HepG2 (cell line): ENCODE measurements around the gene CRIM1. TPM values are rescaled to one million over a fixed set of nuclear protein-coding genes. Genes with fewer than 3 reads are reported as not detected.
A peak's percentile ranks its signal among the peaks of the same experiment; 100 is the strongest.

Source experiments
- CREM ChIP-seq, 2 experiments: sonication (generic) in 1 of 2; formaldehyde crosslinking in 1 of 2; IDR thresholded peaks; 2 replicates each; pipeline versions ENCODE4 v1.4.0 to v1.6.1; 2016 to 2020; ENCODE audit warnings: antibody characterized with exemption in 1 of 2, mild to moderate bottlenecking in 1 of 2, missing genetic modification reagents in 1 of 2
- HMGA1 ChIP-seq: sonication (generic); formaldehyde crosslinking; conservative IDR thresholded peaks from 2 replicates; pipeline ENCODE4 v1.4.0; 2020; ENCODE audit warnings: missing genetic modification reagents
- KLF12 ChIP-seq: sonication (generic); formaldehyde crosslinking; IDR thresholded peaks from 2 replicates; pipeline ENCODE4 v1.4.0; 2020; ENCODE audit warnings: missing genetic modification reagents, borderline replicate concordance
- MXI1 ChIP-seq: IDR thresholded peaks from 3 replicates; pipeline ENCODE4 v1.6.1; 2012; ENCODE audit warnings: low read depth, low read length, inconsistent platforms, borderline replicate concordance
- SMAD9 ChIP-seq: sonication (generic); formaldehyde crosslinking; IDR thresholded peaks from 2 replicates; pipeline ENCODE4 v1.5.1; 2020; ENCODE audit warnings: mild to moderate bottlenecking, missing genetic modification reagents
- SNAPC2 ChIP-seq: sonication (generic); formaldehyde crosslinking; IDR thresholded peaks from 2 replicates; pipeline ENCODE4 v1.8.1; 2022; ENCODE audit warnings: mild to moderate bottlenecking, missing genetic modification reagents
- TEAD3 ChIP-seq: optimal IDR thresholded peaks from 2 replicates; pipeline ENCODE3; 2016; ENCODE audit warnings: borderline replicate concordance
- ZKSCAN8 ChIP-seq: IDR thresholded peaks from 2 replicates; pipeline ENCODE4 v1.6.1; 2016; ENCODE audit warnings: borderline replicate concordance, missing genetic modification reagents, missing compliant biosample characterization
- ZNF124 ChIP-seq: sonication (generic); formaldehyde crosslinking; IDR thresholded peaks from 2 replicates; pipeline ENCODE4 v1.4.0; 2020; ENCODE audit warnings: missing genetic modification reagents
- ZNF17 ChIP-seq: sonication (generic); formaldehyde crosslinking; IDR thresholded peaks from 2 replicates; pipeline ENCODE4 v1.5.0; 2020; ENCODE audit warnings: mild to moderate bottlenecking, missing genetic modification reagents
- ZNF570 ChIP-seq: sonication (generic); formaldehyde crosslinking; IDR thresholded peaks from 2 replicates; pipeline ENCODE4 v1.4.0; 2020; ENCODE audit warnings: mild to moderate bottlenecking, missing genetic modification reagents, borderline replicate concordance
- ZNF615 ChIP-seq: sonication (generic); formaldehyde crosslinking; IDR thresholded peaks from 2 replicates; pipeline ENCODE4 v1.5.0; 2020; ENCODE audit warnings: mild to moderate bottlenecking, missing genetic modification reagents, borderline replicate concordance
- ZNF780A ChIP-seq: sonication (generic); formaldehyde crosslinking; IDR thresholded peaks from 2 replicates; pipeline ENCODE4 v1.8.0; 2022; ENCODE audit warnings: mild to moderate bottlenecking, missing genetic modification reagents, moderate library complexity
- polyA plus RNA-seq, 8 experiments: library from polyadenylated mRNA; depleted of rRNA in 3 of 8; stranded (reverse) in 7 of 8; unstranded in 1 of 8; fragments of >200 nt; fragmentation: Illumina TruSeq in 4 of 8; extraction: Trizol in 4 of 8; gene quantifications; 2 replicates each; pipeline versions ENCODE4 v1.2.1 to v1.2.3, GENCODE V29; 2011 to 2016; ENCODE audit warnings: low read depth in 4 of 8, missing spikeins in 1 of 8, mixed read lengths in 1 of 8; ENCODE audit not compliant: insufficient read depth in 1 of 8
- total RNA-seq, 5 experiments: library from RNA; depleted of rRNA; stranded (reverse); fragments of >200 nt; fragmentation: Illumina TruSeq; extraction: Trizol; gene quantifications; 2 replicates each; pipeline ENCODE4 v1.2.3, GENCODE V29; 2016; ENCODE audit warnings: low read depth in 1 of 5
- TF ChIP-seq, protein P1 (sequence below), 2 experiments: fragments of 450-650 bp in 1 of 2; sonication (generic) in 1 of 2; formaldehyde crosslinking; IDR thresholded peaks; 2 replicates each; pipeline versions ENCODE4 v1.5.0 to v1.8.0; 2020 to 2022; ENCODE audit warnings: mild to moderate bottlenecking in 1 of 2, missing genetic modification reagents in 1 of 2
- TF ChIP-seq, protein P2 (sequence below): sonication (generic); formaldehyde crosslinking; IDR thresholded peaks from 2 replicates; pipeline ENCODE4 v1.4.0; 2020; ENCODE audit warnings: missing genetic modification reagents, borderline replicate concordance
- TF ChIP-seq, protein P3 (sequence below): sonication (generic); formaldehyde crosslinking; IDR thresholded peaks from 2 replicates; pipeline ENCODE4 v1.9.0; 2021; ENCODE audit warnings: mild to moderate bottlenecking, missing genetic modification reagents
- TF ChIP-seq, protein P4 (sequence below): conservative IDR thresholded peaks from 2 replicates; pipeline ENCODE4 v1.6.1; 2018; ENCODE audit warnings: missing genetic modification reagents

Gene CRIM1
- total and polyA plus RNA-seq, 2 of the 13 experiments (the other 11 are each of a cell fraction or from before 2014, with no cell fraction given): 39.1 to 69.9 TPM

DNA sequence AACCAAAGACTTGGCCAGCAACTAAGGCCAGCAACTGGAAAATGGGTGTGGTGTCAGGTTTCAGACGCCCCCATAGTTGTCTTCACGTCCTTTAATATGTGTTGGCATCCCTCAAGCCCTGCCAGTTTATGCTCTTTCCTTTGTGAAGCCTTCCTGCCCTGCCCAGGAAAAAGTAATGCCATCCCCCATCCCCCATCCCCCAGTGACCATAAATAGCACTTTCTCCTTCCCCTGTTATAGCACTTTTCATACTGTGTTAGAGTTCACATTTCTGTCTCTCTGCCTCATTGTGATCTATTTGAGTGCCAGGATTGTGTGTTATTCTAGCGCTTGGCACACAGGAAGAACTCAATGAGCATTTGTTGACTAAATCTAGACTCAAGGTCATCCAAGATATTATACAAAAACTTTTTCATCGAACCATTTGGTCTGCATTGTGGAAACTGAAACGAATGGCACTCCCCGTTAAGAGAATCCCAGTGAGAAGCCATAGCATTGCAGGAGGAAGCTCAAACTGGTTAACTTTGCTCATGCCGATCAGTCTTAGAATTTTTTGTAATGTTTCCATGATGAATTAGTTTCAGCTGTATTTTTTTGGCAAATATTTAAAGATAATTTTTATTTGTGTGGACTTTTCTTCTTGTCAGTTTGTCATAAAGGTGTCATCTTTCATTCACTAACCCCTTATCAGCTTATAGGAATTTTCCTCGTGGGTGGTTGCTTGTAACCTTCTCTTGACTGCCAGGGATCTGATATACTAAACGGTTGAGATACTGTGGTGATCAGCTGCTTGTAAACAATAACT is 15.7 kb downstream of the CRIM1 start (continued):
- TF ChIP-seq SMAD9 (CRISPR knock-in tag): no peak
- TF ChIP-seq ZNF17 (CRISPR knock-in tag): no peak
- TF ChIP-seq ZNF124: no peak
- TF ChIP-seq, protein P1, sequence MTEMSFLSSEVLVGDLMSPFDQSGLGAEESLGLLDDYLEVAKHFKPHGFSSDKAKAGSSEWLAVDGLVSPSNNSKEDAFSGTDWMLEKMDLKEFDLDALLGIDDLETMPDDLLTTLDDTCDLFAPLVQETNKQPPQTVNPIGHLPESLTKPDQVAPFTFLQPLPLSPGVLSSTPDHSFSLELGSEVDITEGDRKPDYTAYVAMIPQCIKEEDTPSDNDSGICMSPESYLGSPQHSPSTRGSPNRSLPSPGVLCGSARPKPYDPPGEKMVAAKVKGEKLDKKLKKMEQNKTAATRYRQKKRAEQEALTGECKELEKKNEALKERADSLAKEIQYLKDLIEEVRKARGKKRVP (CRISPR knock-in tag; IDR thresholded peaks at IDR 0.05): peak in 1 of 2 experiments; percentile 40; a peak in 1 of 4 replicates
- peak; percentile 7; the same call in 1 of the 2 replicates for TF ChIP-seq ZKSCAN8
- TF ChIP-seq SNAPC2 (CRISPR knock-in tag): no peak
- 0 out of 2 replicates have a peak, but pooled peaks have one; percentile 7 for TF ChIP-seq CREM (IDR thresholded peaks at IDR 0.05)
- no peak for TF ChIP-seq CREM (CRISPR knock-in tag; IDR thresholded peaks at IDR 0.05)
- TF ChIP-seq, protein P2, sequence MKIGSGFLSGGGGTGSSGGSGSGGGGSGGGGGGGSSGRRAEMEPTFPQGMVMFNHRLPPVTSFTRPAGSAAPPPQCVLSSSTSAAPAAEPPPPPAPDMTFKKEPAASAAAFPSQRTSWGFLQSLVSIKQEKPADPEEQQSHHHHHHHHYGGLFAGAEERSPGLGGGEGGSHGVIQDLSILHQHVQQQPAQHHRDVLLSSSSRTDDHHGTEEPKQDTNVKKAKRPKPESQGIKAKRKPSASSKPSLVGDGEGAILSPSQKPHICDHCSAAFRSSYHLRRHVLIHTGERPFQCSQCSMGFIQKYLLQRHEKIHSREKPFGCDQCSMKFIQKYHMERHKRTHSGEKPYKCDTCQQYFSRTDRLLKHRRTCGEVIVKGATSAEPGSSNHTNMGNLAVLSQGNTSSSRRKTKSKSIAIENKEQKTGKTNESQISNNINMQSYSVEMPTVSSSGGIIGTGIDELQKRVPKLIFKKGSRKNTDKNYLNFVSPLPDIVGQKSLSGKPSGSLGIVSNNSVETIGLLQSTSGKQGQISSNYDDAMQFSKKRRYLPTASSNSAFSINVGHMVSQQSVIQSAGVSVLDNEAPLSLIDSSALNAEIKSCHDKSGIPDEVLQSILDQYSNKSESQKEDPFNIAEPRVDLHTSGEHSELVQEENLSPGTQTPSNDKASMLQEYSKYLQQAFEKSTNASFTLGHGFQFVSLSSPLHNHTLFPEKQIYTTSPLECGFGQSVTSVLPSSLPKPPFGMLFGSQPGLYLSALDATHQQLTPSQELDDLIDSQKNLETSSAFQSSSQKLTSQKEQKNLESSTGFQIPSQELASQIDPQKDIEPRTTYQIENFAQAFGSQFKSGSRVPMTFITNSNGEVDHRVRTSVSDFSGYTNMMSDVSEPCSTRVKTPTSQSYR (CRISPR knock-in tag): peak; percentile 75; the same call in 1 of the 2 replicates
- TF ChIP-seq HMGA1 (CRISPR knock-in tag): no peak
- TF ChIP-seq MXI1: no peak
- TF ChIP-seq TEAD3 (CRISPR knock-in tag): peak; percentile 40
- 0 out of 2 replicates have a peak, but pooled peaks have one; percentile 32 for TF ChIP-seq ZNF780A (CRISPR knock-in tag)
- no peak for TF ChIP-seq ZNF570 (CRISPR knock-in tag)
- TF ChIP-seq ZNF615: no peak
- TF ChIP-seq, protein P3, sequence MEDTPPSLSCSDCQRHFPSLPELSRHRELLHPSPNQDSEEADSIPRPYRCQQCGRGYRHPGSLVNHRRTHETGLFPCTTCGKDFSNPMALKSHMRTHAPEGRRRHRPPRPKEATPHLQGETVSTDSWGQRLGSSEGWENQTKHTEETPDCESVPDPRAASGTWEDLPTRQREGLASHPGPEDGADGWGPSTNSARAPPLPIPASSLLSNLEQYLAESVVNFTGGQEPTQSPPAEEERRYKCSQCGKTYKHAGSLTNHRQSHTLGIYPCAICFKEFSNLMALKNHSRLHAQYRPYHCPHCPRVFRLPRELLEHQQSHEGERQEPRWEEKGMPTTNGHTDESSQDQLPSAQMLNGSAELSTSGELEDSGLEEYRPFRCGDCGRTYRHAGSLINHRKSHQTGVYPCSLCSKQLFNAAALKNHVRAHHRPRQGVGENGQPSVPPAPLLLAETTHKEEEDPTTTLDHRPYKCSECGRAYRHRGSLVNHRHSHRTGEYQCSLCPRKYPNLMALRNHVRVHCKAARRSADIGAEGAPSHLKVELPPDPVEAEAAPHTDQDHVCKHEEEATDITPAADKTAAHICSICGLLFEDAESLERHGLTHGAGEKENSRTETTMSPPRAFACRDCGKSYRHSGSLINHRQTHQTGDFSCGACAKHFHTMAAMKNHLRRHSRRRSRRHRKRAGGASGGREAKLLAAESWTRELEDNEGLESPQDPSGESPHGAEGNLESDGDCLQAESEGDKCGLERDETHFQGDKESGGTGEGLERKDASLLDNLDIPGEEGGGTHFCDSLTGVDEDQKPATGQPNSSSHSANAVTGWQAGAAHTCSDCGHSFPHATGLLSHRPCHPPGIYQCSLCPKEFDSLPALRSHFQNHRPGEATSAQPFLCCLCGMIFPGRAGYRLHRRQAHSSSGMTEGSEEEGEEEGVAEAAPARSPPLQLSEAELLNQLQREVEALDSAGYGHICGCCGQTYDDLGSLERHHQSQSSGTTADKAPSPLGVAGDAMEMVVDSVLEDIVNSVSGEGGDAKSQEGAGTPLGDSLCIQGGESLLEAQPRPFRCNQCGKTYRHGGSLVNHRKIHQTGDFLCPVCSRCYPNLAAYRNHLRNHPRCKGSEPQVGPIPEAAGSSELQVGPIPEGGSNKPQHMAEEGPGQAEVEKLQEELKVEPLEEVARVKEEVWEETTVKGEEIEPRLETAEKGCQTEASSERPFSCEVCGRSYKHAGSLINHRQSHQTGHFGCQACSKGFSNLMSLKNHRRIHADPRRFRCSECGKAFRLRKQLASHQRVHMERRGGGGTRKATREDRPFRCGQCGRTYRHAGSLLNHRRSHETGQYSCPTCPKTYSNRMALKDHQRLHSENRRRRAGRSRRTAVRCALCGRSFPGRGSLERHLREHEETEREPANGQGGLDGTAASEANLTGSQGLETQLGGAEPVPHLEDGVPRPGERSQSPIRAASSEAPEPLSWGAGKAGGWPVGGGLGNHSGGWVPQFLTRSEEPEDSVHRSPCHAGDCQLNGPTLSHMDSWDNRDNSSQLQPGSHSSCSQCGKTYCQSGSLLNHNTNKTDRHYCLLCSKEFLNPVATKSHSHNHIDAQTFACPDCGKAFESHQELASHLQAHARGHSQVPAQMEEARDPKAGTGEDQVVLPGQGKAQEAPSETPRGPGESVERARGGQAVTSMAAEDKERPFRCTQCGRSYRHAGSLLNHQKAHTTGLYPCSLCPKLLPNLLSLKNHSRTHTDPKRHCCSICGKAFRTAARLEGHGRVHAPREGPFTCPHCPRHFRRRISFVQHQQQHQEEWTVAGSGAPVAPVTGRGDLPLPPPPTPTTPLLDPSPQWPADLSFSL (CRISPR knock-in tag): no peak
- TF ChIP-seq, protein P4, sequence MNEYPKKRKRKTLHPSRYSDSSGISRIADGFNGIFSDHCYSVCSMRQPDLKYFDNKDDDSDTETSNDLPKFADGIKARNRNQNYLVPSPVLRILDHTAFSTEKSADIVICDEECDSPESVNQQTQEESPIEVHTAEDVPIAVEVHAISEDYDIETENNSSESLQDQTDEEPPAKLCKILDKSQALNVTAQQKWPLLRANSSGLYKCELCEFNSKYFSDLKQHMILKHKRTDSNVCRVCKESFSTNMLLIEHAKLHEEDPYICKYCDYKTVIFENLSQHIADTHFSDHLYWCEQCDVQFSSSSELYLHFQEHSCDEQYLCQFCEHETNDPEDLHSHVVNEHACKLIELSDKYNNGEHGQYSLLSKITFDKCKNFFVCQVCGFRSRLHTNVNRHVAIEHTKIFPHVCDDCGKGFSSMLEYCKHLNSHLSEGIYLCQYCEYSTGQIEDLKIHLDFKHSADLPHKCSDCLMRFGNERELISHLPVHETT (CRISPR knock-in tag): no peak
- TF ChIP-seq KLF12: no peak
